Fibroblast of mammary gland (primary cell): Measurements from ENCODE around the gene C1QTNF12.

Source experiments
- DNase-seq: peaks from one replicate; pipeline ENCODE4 v3.0.0-alpha.2; 2010; ENCODE audit warnings: low read depth
- H3K4me3 ChIP-seq: 2 replicates; pipeline ENCODE4 v1.5.1; 2011; ENCODE audit warnings: low read depth, mild to moderate bottlenecking, low read length, moderate library complexity; ENCODE audit not compliant: control insufficient read depth
- CTCF ChIP-seq: conservative IDR thresholded peaks from 2 replicates; pipeline ENCODE4 v1.5.1; 2011; ENCODE audit warnings: low read depth, low read length, inconsistent platforms; ENCODE audit not compliant: control insufficient read depth, insufficient read depth

Gene C1QTNF12

GRCh38 chr1:1220197-1220596, 26.3 kb downstream of the C1QTNF12 start:
- DNase-seq = no peak
- TF ChIP-seq CTCF = no peak
- H3K4me3 ChIP-seq = no peak overlapping the region

DNA sequence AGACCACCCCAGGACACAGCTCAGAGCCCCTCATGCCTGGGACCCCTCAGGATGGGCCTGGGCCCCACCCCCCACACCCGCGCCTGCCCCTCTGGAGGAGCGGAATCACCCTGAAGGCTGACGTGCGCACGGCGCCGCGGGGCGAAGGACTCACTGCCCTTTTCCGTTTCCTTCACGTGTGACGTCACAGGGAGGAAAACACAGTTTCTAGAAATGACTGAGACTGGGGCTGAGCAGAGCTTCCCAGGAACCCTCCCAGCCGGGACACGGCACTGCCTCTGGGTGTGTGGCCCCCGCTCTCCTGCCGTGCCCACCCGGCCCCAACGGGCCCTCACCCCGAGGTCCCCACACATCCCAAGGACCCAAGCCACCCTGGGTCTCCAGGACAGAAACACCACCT, 27.2 kb downstream of the C1QTNF12 start:
- H3K4me3 ChIP-seq = no peak overlapping the region
- no peak for DNase-seq
- TF ChIP-seq CTCF = no peak

DNA sequence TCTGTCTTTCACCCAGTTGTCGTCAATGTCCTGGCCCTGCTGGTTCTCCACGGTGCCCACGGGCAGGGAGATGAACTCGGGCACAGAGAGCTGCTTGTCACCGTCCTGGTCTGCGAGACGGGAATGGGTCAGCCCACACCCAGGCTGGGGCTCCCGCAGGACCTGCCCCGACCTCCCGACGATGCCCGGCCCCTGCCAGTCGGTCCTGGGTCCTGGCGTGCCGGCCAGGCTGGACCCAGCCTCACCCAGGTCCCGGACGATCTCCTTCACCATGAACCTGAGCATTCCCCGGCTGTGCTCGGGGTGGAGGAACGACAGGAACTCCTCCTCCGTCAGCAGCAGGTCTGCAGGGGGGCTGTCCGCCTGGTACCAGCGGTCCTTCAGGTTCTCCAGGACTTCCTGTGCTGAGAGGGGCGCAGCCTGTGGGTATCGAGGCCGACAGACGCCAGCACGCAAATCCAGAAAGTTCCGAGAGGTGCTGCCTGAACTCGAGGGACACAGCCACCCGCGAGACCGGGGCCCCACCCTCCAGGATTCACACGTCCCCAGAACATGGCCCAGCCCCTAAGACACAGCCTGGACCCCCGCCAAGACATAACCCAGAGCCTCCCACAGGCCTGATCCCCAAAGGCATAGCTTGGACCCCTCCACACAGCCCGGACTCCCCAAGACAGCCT, 27.9 kb downstream of the C1QTNF12 start:
- no peak for TF ChIP-seq CTCF
- H3K4me3 ChIP-seq = no peak overlapping the region
- DNase-seq = no peak

GRCh38 chr1:1217621-1218523, 28.6 kb downstream of the C1QTNF12 start:
- peak; percentile 32 for DNase-seq
- TF ChIP-seq CTCF = no peak
- H3K4me3 ChIP-seq = no peak overlapping the region

- no peak overlapping the region for H3K4me3 ChIP-seq
- DNase-seq = no peak
- TF ChIP-seq CTCF = no peak
Measured at GRCh38 chr1:1216770-1217620, 29.5 kb downstream of the C1QTNF12 start.

DNA sequence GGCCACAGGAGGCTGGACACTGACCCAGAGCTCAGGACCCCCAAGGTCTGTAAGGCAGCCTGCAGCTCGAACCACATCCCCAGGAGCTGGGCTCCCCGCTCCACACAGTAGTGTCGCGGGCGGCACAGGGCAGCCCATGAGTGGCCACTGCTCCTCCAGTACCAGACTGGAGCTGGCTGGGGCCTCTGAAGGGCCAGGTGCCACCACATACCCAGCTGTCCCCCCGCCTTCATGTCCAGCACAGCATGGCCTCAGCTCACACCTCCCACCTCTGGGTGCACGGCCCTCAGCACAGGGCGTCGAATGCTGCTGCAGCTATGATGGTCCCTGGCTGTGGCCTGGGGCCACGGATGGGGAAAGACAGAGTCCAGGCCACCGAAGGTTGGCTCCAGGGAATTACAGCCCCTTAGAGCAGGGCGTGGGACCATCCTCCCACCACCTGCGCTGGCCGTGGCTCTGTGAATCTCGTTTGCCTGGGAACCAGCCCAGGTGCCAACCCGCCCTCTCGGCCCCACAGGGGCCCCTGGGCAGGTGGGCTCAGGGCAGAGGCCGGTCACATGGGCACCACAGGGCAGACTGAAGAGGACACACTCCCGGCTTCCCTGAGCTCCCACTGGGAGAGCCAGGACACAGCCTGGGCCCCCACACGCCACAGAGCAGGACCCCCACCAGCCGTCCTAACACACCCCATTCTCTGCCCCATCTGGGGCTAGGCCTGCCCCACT, 30.5 kb downstream of the C1QTNF12 start:
- H3K4me3 ChIP-seq = no peak overlapping the region
- no peak for DNase-seq
- TF ChIP-seq CTCF = no peak
